Gastroesophageal sphincter (tissue), 3 donors: Measurements from ENCODE around the gene GPR171.

ENCODE experiments used
- POLR2AphosphoS5 ChIP-seq: sonication (generic); formaldehyde crosslinking; IDR thresholded peaks from one replicate; pipeline ENCODE4 v1.6.1; 2017; ENCODE audit warnings: antibody characterized with exemption
- TF ChIP-seq, protein P1 (sequence below), 4 experiments: fragments of 200-600 bp in 2 of 4; fragments of 450-650 bp in 2 of 4; sonication (generic) in 1 of 4; IDR thresholded peaks; one replicate each; pipeline ENCODE4 v1.5.1; 2017 to 2019; ENCODE audit warnings: antibody characterized with exemption in 4 of 4, mild to moderate bottlenecking in 2 of 4, moderate library complexity in 2 of 4

DNA sequence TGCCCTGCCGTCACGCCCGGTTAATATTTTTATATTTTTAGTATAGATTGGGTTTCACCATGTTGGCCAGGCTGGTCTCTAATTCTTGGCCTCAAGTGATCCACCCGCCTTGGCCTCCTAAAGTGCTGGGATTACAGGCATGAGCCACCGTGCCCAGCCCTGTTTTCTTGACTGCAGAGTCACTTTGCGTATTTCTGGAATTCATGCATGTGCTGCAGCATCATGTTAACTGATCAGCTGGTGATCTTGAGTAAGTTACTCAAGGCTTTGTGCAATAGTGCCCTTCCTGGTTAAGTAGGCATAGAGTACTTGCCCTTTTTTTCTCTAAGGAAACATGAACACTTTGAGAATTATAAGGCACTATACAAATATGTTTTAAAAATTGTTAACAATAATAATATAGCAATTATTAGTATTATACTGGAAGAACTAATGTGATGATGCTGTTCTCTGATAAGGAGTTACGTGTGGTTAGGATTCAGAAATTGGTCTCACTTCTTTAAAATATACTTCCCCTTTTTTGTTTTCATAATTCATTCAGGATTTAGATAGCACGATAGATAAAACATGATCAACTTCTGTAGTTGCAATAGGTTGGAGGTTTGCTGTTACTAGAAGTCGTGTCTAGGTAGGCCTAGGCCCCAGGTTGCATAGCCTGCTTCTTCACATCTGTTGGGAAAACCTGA lies 33.6 kb downstream of the GPR171 start:
- TF ChIP-seq, protein P1, sequence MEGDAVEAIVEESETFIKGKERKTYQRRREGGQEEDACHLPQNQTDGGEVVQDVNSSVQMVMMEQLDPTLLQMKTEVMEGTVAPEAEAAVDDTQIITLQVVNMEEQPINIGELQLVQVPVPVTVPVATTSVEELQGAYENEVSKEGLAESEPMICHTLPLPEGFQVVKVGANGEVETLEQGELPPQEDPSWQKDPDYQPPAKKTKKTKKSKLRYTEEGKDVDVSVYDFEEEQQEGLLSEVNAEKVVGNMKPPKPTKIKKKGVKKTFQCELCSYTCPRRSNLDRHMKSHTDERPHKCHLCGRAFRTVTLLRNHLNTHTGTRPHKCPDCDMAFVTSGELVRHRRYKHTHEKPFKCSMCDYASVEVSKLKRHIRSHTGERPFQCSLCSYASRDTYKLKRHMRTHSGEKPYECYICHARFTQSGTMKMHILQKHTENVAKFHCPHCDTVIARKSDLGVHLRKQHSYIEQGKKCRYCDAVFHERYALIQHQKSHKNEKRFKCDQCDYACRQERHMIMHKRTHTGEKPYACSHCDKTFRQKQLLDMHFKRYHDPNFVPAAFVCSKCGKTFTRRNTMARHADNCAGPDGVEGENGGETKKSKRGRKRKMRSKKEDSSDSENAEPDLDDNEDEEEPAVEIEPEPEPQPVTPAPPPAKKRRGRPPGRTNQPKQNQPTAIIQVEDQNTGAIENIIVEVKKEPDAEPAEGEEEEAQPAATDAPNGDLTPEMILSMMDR (IDR thresholded peaks at IDR 0.05): no peak
- no peak for TF ChIP-seq POLR2AphosphoS5
